Stimulated activated CD4-positive, alpha-beta T cell treated with anti-CD3 and anti-CD28 coated beads, Interleukin-2, amount 100 ng/mL, for 4 hours (primary cell): ENCODE measurements around the gene MTX1.
A peak's percentile ranks its signal among the peaks of the same experiment; 100 is the strongest.

Experiments used
- DNase-seq: peaks from one replicate; pipeline ENCODE4 v3.0.0-alpha.2; 2020; ENCODE audit warnings: low read depth

Gene MTX1

GRCh38 chr1:155174324-155175280, 33.9 kb upstream of the MTX1 start:
- no peak for DNase-seq

DNA sequence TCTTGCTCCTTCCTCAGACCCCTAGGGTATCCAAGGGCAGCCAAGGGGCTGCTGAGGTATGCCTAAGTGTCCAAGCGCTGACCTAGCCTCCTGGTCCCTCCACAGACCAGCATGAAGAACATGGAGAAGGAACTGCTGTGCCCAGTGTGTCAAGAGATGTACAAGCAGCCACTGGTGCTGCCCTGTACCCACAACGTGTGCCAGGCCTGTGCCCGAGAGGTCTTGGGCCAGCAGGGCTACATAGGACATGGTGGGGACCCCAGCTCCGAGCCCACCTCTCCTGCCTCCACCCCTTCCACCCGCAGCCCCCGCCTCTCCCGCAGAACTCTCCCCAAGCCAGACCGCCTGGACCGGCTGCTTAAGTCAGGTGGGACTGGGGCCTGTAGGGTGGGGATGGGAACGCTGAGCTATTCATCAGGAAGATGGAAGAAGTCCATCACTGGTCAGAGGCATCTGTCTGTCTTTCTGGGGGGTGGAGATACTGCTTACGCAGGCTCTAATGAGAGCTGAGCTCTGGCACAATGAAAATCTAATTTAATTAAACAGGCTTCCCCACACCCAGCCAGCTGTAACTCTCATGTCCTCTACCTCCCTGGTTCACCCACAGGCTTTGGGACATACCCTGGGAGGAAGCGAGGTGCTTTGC, 33.1 kb upstream of the MTX1 start:
- DNase-seq: no peak

GRCh38 chr1:155175927-155176371, 32.5 kb upstream of the MTX1 start:
- no peak for DNase-seq

DNA sequence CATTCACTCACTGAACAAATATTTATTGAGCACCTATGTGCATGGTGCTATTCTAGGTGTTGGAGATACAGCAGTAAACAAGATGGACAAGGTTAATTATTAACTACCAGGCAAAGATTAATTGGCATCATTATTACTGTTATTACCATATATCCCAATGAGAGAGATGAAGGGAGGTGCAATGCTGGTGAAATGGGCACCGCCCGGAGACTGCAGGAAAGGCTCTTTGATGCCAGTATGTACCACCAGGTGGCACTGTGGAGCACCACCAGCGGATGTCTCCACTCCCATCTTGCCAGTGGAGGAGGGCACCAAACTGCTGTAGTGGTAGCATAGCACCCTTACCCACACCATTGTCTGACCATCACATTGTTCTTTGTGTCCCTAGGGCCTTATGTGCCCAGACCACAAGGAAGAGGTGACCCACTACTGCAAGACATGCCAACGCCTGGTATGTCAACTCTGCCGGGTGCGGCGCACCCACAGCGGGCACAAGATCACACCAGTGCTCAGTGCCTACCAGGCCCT, 31.9 kb upstream of the MTX1 start:
- peak; percentile 76 for DNase-seq

DNA sequence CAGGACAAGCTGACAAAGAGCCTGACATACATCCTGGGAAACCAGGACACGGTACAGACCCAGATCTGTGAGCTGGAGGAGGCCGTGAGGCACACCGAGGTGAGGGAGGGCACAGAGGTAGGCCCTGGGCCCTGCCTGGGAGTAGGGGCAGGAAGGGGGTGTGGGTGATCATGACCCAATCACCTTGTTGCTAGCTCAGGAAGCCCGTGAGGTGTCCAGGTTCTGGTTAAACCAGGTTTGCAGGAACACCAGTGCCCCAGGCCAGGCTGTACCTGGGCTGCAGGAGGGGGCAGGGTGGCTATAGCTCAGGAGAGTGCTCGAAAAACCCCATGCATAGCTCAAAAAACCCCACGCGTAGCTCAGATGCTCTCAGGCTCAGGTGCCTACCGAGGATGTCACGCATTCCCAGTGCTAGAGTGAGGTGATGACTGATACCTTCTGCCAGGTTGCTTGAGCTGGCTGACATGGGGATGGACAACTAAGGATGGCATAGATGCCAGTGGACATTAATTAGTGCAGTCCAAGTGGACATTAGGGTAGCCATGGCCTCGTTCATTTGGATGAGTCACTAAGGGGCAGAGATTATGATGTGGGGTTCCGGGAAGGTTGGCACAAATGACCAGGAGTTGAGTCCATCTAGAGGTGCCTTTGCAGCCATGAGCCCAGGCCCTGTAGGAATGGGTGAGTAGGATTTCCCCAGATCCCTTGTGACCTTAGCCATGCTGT, 31.1 kb upstream of the MTX1 start:
- DNase-seq: no peak

- no peak for DNase-seq
Observed at GRCh38 chr1:155177918-155178281, 30.6 kb upstream of the MTX1 start.

DNA sequence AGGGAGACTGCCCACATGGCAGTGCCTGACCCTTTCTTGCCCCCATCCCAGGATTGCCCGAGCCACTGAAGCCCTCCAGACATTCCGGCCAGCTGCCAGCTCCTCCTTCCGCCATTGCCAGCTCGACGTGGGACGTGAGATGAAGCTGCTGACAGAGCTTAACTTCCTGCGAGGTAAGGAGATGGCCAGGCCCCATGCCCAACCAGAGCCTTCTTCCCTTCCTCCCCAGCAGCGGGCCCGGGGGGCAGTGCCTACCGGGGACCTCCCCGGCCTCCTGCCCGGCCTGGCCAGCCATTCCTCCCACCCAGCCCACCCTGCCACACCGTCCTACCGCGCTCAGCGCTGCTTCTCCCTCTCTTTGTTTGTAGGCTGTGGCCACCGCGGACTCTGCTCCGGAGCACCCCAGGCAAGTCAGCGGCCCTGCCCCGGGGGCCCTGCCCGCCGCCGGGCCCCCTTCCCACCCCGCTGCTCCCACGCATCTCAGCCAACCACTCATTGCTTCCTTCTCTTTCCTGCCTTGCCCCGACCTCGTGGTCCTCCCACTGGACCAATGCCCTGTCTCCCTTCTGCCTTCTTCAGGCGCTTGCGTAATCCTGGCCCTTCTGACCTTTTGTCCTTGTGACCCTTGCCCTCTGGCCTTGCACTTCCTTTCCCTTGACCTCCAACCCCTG, 29.9 kb upstream of the MTX1 start:
- DNase-seq: no peak

DNA sequence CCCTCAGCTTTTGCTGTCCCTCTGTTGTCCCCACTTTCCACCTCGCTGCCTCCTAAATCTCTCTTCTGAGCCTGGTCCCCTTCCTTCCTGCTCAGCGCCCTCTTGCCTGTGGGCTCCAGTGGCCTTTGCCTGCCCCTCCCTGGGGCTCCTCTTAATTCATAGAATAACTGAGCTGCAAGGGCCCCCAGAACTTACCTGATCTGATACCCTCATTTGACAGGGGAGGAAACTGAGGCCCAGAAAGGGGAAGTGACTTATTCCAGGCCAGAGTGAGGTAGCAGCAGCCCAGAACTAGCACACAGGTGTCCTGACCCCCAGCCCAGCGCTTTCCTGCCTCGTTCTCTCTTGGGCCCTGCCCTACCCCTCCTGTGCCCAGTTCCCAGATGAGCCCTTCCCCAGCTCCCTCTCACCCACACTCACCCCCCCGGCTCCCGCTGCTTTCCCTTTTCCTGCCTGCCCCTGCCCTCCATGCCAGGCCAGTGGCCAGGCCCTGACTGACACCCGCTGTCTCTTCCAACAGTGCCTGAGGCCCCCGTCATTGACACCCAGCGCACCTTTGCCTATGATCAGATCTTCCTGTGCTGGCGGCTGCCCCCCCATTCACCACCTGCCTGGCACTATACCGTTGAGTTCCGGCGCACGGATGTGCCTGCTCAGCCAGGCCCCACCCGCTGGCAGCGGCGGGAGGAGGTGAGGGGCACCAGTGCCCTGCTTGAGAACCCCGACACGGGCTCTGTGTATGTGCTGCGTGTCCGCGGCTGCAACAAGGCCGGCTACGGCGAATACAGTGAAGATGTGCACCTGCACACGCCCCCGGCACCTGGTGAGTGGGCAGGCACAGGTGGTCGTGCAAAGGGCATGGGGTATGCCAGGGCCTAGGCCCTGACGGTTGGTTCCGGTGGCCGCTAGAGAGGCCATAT, 29.1 kb upstream of the MTX1 start:
- no peak for DNase-seq

- DNase-seq: no peak
Observed at GRCh38 chr1:155181371-155182051, 27.0 kb upstream of the MTX1 start.

DNA sequence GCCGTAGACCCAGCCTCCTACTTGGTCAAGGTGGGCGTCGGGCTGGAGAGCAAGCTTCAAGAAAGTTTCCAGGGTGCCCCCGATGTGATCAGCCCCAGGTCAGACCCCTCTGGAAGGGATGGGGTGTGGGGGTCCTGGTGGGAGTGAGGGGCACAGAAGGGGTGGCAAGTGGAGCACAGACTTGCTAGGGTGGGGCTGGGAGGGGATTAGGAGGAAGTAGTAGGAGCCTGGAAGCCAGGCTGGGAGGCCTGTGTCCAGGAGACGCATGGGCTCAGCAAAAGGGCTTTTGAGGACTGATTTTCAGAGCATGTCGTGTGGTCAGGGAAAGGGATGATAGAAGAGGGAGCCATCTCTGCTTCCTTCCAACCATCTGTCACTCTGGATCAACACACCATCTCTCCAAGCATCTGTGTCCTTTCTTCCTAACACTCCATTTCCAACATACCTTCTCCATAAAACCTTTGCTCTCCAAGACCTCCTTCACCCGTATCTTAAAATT, 26.4 kb upstream of the MTX1 start:
- DNase-seq: no peak

DNA sequence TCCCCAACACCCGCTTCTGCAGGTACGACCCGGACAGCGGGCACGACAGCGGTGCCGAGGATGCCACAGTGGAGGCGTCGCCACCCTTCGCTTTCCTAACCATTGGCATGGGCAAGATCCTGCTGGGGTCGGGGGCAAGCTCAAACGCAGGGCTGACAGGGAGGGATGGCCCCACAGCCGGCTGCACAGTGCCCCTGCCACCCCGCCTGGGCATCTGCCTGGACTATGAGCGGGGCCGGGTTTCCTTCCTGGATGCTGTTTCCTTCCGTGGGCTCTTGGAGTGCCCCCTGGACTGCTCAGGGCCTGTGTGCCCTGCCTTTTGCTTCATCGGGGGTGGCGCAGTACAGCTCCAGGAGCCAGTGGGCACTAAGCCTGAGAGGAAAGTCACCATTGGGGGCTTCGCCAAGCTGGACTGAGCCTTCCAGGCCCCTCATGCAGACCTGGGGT, 24.7 kb upstream of the MTX1 start:
- no peak for DNase-seq

DNA sequence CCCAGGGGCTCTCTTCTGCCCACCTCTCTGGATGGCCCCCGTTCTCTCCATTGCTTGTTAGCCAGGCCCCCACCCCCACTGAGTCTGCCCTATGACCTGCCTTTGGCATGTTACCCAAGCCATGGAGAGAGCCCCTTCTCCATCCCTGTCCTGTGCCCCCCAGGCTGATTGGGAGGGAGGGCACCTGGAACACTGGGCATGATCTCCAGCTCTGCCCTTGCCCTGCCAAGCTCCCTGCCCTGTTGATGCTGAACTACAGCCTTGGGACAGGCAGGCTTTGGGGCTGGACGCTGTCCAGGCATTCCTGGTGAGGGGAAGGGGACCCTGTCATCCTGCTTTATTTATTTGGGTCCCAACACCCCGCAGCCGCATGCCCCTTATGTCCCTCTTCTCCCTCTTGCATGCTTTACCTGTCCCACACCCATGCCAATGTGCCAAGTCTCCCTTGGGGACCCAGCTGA, 24.1 kb upstream of the MTX1 start:
- no peak for DNase-seq

GRCh38 chr1:155184835-155185782, 23.4 kb upstream of the MTX1 start:
- DNase-seq: no peak

DNA sequence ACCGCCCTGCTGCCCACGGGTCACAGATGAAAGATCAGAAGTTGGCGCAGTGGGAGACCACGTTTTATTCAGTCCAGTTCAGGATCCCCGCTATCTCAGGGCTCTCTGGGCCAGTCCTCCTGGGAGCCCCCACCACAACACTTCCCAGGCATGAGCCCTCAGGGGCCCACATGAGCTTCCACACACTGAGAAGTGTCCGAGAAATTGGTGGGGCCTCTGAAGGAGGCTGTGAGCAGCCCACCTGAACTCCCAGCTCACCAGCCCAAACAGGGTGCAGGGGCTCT, 22.8 kb upstream of the MTX1 start:
- no peak for DNase-seq

GRCh38 chr1:155186067-155186793, 22.3 kb upstream of the MTX1 start:
- DNase-seq: no peak

- no peak for DNase-seq
Observed at GRCh38 chr1:155186794-155187455, 21.6 kb upstream of the MTX1 start.

- no peak for DNase-seq
Observed at GRCh38 chr1:155187456-155187891, 21.0 kb upstream of the MTX1 start.

GRCh38 chr1:155188268-155188667, 20.2 kb upstream of the MTX1 start:
- no peak for DNase-seq
